ENCODE data around the gene LRCH1.

Gene LRCH1

DNA sequence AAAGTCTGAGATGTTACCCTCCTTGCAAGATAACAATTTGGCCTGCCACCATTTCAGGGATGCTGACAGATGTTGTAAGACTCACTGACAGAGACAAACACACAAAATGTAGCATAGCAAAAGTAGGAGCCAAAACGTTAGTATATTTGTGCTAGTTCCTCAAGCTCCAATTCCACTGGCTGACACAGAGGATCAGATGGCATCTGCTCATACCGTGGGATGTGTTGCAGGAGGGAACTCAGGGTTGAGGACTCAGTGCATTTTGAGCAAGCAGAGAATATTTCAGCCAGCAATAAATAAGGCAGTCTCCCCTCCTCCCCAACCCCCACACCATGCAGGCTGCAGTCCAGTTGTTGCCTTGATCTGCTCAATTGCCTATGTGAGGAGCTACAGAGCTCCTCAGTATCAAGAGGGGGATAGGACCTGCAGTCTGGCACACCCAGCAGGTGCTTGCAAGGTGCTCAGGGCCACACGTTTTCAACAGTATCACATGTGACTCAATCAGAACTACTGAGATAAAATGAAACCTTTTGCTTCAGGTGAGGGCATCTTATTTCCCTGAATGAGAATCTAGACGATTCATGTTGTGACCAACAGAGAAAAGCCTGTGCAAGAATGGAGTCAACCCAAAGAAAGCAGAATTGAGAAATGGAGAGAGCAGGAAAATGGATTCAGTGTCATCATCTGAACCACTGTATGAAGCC, 23.6 kb upstream of the LRCH1 start:
- H3K4me3 ChIP-seq (ENCODE audit: low read length in 2 of 2) = no peak overlapping the region
- H3K23ac ChIP-seq (ENCODE audit: low read depth, low read length, poor library complexity) = no peak overlapping the region
- no peak overlapping the region for H3K27ac ChIP-seq (replicated peaks; ENCODE audit: low read length)
- no peaks in the 10 kb centered on the region for H3K4me1 ChIP-seq (ENCODE audit: control insufficient read depth in 2 of 2, insufficient read depth in 1 of 2, low read depth in 1 of 2, low read length in 2 of 2)
- no peak overlapping the region for H4K8ac ChIP-seq (ENCODE audit: low read depth, low read length)
- WGBS, 2 donors (ENCODE audit: extremely low coverage in 2 of 2, insufficient read length in 2 of 2, insufficient replicate concordance in 1 of 2) = no CpG with 5 or more reads among the region's 4 CpGs
- H2BK15ac ChIP-seq (ENCODE audit: low read length) = no peak overlapping the region
- no peak overlapping the region for H3K4me2 ChIP-seq (ENCODE audit: insufficient read depth, low read length, poor library complexity, severe bottlenecking)
- no peak overlapping the region for H2BK120ac ChIP-seq (ENCODE audit: low read depth, low read length)
- DNase-seq (ENCODE audit: low spot score) = no peak
- H4K91ac ChIP-seq (ENCODE audit: low read depth, low read length, poor library complexity) = no peak overlapping the region
- H3K4ac ChIP-seq (ENCODE audit: low read length) = no peak overlapping the region
- H3K14ac ChIP-seq (ENCODE audit: low read length) = no peak overlapping the region
- no peak overlapping the region for H2AK5ac ChIP-seq (ENCODE audit: low read depth, low read length)
- H2BK5ac ChIP-seq (ENCODE audit: low read length) = no peak overlapping the region
- H2BK12ac ChIP-seq (ENCODE audit: low read length) = no peak overlapping the region
- H3K27me3 ChIP-seq (ENCODE audit: control insufficient read depth in 3 of 3, insufficient read depth in 3 of 3, low read depth in 1 of 3, low read length in 3 of 3) = no peaks in the 10 kb centered on the region
- H3K79me1 ChIP-seq (ENCODE audit: low read depth, low read length) = no peaks in the 10 kb centered on the region
- no peaks in the 10 kb centered on the region for H3K36me3 ChIP-seq (replicated peaks in 1 of 2; ENCODE audit: control insufficient read depth in 2 of 2, insufficient read depth in 2 of 2, low read length in 2 of 2)
- H3K18ac ChIP-seq (ENCODE audit: low read length) = no peak overlapping the region
- H3K9me3 ChIP-seq (replicated peaks in 1 of 2; ENCODE audit: control insufficient read depth in 2 of 2, insufficient read depth in 1 of 2, low read depth in 1 of 2, low read length in 2 of 2) = no peaks in the 10 kb centered on the region
- H2AFZ ChIP-seq (ENCODE audit: low read length) = no peak overlapping the region
- H3K9ac ChIP-seq (ENCODE audit: low read depth, low read length, poor library complexity) = no peak overlapping the region

GRCh38 chr13:46530084-46530935, 22.7 kb upstream of the LRCH1 start:
- H3K9me3 ChIP-seq (replicated peaks in 1 of 2; ENCODE audit: control insufficient read depth in 2 of 2, insufficient read depth in 1 of 2, low read depth in 1 of 2, low read length in 2 of 2) = no peaks in the 10 kb centered on the region
- H2BK5ac ChIP-seq (ENCODE audit: low read length) = no peak overlapping the region
- no peak overlapping the region for H3K18ac ChIP-seq (ENCODE audit: low read length)
- no peak overlapping the region for H2AK5ac ChIP-seq (ENCODE audit: low read depth, low read length)
- H4K91ac ChIP-seq (ENCODE audit: low read depth, low read length, poor library complexity) = no peak overlapping the region
- no peak overlapping the region for H3K4me2 ChIP-seq (ENCODE audit: insufficient read depth, low read length, poor library complexity, severe bottlenecking)
- no peaks in the 10 kb centered on the region for H3K79me1 ChIP-seq (ENCODE audit: low read depth, low read length)
- H3K4me1 ChIP-seq (ENCODE audit: control insufficient read depth in 2 of 2, insufficient read depth in 1 of 2, low read depth in 1 of 2, low read length in 2 of 2) = no peaks in the 10 kb centered on the region
- H3K23ac ChIP-seq (ENCODE audit: low read depth, low read length, poor library complexity) = no peak overlapping the region
- no peaks in the 10 kb centered on the region for H3K36me3 ChIP-seq (replicated peaks in 1 of 2; ENCODE audit: control insufficient read depth in 2 of 2, insufficient read depth in 2 of 2, low read length in 2 of 2)
- H3K27ac ChIP-seq (replicated peaks; ENCODE audit: low read length) = no peak overlapping the region
- no peak overlapping the region for H2BK120ac ChIP-seq (ENCODE audit: low read depth, low read length)
- H3K4ac ChIP-seq (ENCODE audit: low read length) = no peak overlapping the region
- no CpG with 5 or more reads among the region's 4 CpGs for WGBS, 2 donors (ENCODE audit: extremely low coverage in 2 of 2, insufficient read length in 2 of 2, insufficient replicate concordance in 1 of 2)
- no peak overlapping the region for H2BK12ac ChIP-seq (ENCODE audit: low read length)
- H2AFZ ChIP-seq (ENCODE audit: low read length) = no peak overlapping the region
- no peaks in the 10 kb centered on the region for H3K27me3 ChIP-seq (ENCODE audit: control insufficient read depth in 3 of 3, insufficient read depth in 3 of 3, low read depth in 1 of 3, low read length in 3 of 3)
- H4K8ac ChIP-seq (ENCODE audit: low read depth, low read length) = no peak overlapping the region
- no peak overlapping the region for H3K14ac ChIP-seq (ENCODE audit: low read length)
- no peak overlapping the region for H3K4me3 ChIP-seq (ENCODE audit: low read length in 2 of 2)
- H3K9ac ChIP-seq (ENCODE audit: low read depth, low read length, poor library complexity) = no peak overlapping the region
- no peak overlapping the region for H2BK15ac ChIP-seq (ENCODE audit: low read length)
- no peak for DNase-seq (ENCODE audit: low spot score)

GRCh38 chr13:46531953-46532352, 21.0 kb upstream of the LRCH1 start:
- no peak overlapping the region for H3K23ac ChIP-seq (ENCODE audit: low read depth, low read length, poor library complexity)
- no peak for DNase-seq (ENCODE audit: low spot score)
- H3K36me3 ChIP-seq (replicated peaks in 1 of 2; ENCODE audit: control insufficient read depth in 2 of 2, insufficient read depth in 2 of 2, low read length in 2 of 2) = no peaks in the 10 kb centered on the region
- H3K4ac ChIP-seq (ENCODE audit: low read length) = no peak overlapping the region
- H2BK5ac ChIP-seq (ENCODE audit: low read length) = no peak overlapping the region
- no peak overlapping the region for H4K91ac ChIP-seq (ENCODE audit: low read depth, low read length, poor library complexity)
- H2AK5ac ChIP-seq (ENCODE audit: low read depth, low read length) = no peak overlapping the region
- no peak overlapping the region for H3K4me3 ChIP-seq (ENCODE audit: low read length in 2 of 2)
- H2AFZ ChIP-seq (ENCODE audit: low read length) = peak overlapping the region; percentile 9
- no CpG with 5 or more reads among the region's 3 CpGs for WGBS, 2 donors (ENCODE audit: extremely low coverage in 2 of 2, insufficient read length in 2 of 2, insufficient replicate concordance in 1 of 2)
- no peaks in the 10 kb centered on the region for H3K9me3 ChIP-seq (replicated peaks in 1 of 2; ENCODE audit: control insufficient read depth in 2 of 2, insufficient read depth in 1 of 2, low read depth in 1 of 2, low read length in 2 of 2)
- no peak overlapping the region for H4K8ac ChIP-seq (ENCODE audit: low read depth, low read length)
- H3K9ac ChIP-seq (ENCODE audit: low read depth, low read length, poor library complexity) = no peak overlapping the region
- no peak overlapping the region for H3K18ac ChIP-seq (ENCODE audit: low read length)
- no peak overlapping the region for H2BK15ac ChIP-seq (ENCODE audit: low read length)
- H3K27me3 ChIP-seq (ENCODE audit: control insufficient read depth in 3 of 3, insufficient read depth in 3 of 3, low read depth in 1 of 3, low read length in 3 of 3) = no peaks in the 10 kb centered on the region
- H3K4me2 ChIP-seq (ENCODE audit: insufficient read depth, low read length, poor library complexity, severe bottlenecking) = no peak overlapping the region
- H3K79me1 ChIP-seq (ENCODE audit: low read depth, low read length) = no peaks in the 10 kb centered on the region
- H3K27ac ChIP-seq (replicated peaks; ENCODE audit: low read length) = no peak overlapping the region
- no peak overlapping the region for H2BK12ac ChIP-seq (ENCODE audit: low read length)
- H2BK120ac ChIP-seq (ENCODE audit: low read depth, low read length) = no peak overlapping the region
- no peak overlapping the region for H3K14ac ChIP-seq (ENCODE audit: low read length)
- H3K4me1 ChIP-seq (ENCODE audit: control insufficient read depth in 2 of 2, insufficient read depth in 1 of 2, low read depth in 1 of 2, low read length in 2 of 2) = no peaks in the 10 kb centered on the region

GRCh38 chr13:46535002-46535401, 18.0 kb upstream of the LRCH1 start:
- no peaks in the 10 kb centered on the region for H3K27me3 ChIP-seq (ENCODE audit: control insufficient read depth in 3 of 3, insufficient read depth in 3 of 3, low read depth in 1 of 3, low read length in 3 of 3)
- H2BK12ac ChIP-seq (ENCODE audit: low read length) = no peak overlapping the region
- no peak overlapping the region for H4K8ac ChIP-seq (ENCODE audit: low read depth, low read length)
- H3K36me3 ChIP-seq (replicated peaks in 1 of 2; ENCODE audit: control insufficient read depth in 2 of 2, insufficient read depth in 2 of 2, low read length in 2 of 2) = no peaks in the 10 kb centered on the region
- no peak overlapping the region for H2BK15ac ChIP-seq (ENCODE audit: low read length)
- no peak overlapping the region for H2BK120ac ChIP-seq (ENCODE audit: low read depth, low read length)
- no peak for DNase-seq (ENCODE audit: low spot score)
- WGBS, 2 donors (ENCODE audit: extremely low coverage in 2 of 2, insufficient read length in 2 of 2, insufficient replicate concordance in 1 of 2) = no CpG with 5 or more reads among the region's 4 CpGs
- H2BK5ac ChIP-seq (ENCODE audit: low read length) = no peak overlapping the region
- H3K4me1 ChIP-seq (ENCODE audit: control insufficient read depth in 2 of 2, insufficient read depth in 1 of 2, low read depth in 1 of 2, low read length in 2 of 2) = no peaks in the 10 kb centered on the region
- peak overlapping the region; percentile 26 for H2AFZ ChIP-seq (ENCODE audit: low read length)
- H3K27ac ChIP-seq (replicated peaks; ENCODE audit: low read length) = no peak overlapping the region
- H3K23ac ChIP-seq (ENCODE audit: low read depth, low read length, poor library complexity) = no peak overlapping the region
- no peak overlapping the region for H3K9ac ChIP-seq (ENCODE audit: low read depth, low read length, poor library complexity)
- no peak overlapping the region for H4K91ac ChIP-seq (ENCODE audit: low read depth, low read length, poor library complexity)
- no peak overlapping the region for H3K4ac ChIP-seq (ENCODE audit: low read length)
- H2AK5ac ChIP-seq (ENCODE audit: low read depth, low read length) = no peak overlapping the region
- no peak overlapping the region for H3K18ac ChIP-seq (ENCODE audit: low read length)
- H3K4me3 ChIP-seq (ENCODE audit: low read length in 2 of 2) = no peak overlapping the region
- no peak overlapping the region for H3K14ac ChIP-seq (ENCODE audit: low read length)
- H3K9me3 ChIP-seq (replicated peaks in 1 of 2; ENCODE audit: control insufficient read depth in 2 of 2, insufficient read depth in 1 of 2, low read depth in 1 of 2, low read length in 2 of 2) = no peaks in the 10 kb centered on the region
- H3K79me1 ChIP-seq (ENCODE audit: low read depth, low read length) = no peaks in the 10 kb centered on the region
- H3K4me2 ChIP-seq (ENCODE audit: insufficient read depth, low read length, poor library complexity, severe bottlenecking) = no peak overlapping the region

All from neuronal stem cell (in vitro differentiated cells).